H9 (cell line): Measurements from ENCODE around the gene FRMD4B. TPM values are rescaled to one million over a fixed set of nuclear protein-coding genes. Genes with fewer than 3 reads are reported as not detected.

Experiments
- DNase-seq: peaks from one replicate; pipeline ENCODE4 v3.0.0-alpha.2; 2017
- H2AFZ ChIP-seq: one replicate; pipeline ENCODE4 v1.6.1; 2013; ENCODE audit warnings: mild to moderate bottlenecking, low read length, control low read depth, moderate library complexity
- H2AK5ac ChIP-seq: 2 replicates; pipeline ENCODE4 v1.6.1; 2013; ENCODE audit warnings: low read length, control low read depth, mixed read lengths; ENCODE audit not compliant: insufficient read length
- H2BK120ac ChIP-seq: one replicate; pipeline ENCODE4 v1.6.1; 2013; ENCODE audit warnings: low read depth, mild to moderate bottlenecking, low read length, control low read depth, inconsistent platforms; ENCODE audit not compliant: poor library complexity, severe bottlenecking
- H2BK12ac ChIP-seq: 2 replicates; pipeline ENCODE4 v1.6.1; 2013; ENCODE audit warnings: low read length, control low read depth, mixed read lengths, low read depth; ENCODE audit not compliant: insufficient read length
- H2BK15ac ChIP-seq: 2 replicates; pipeline ENCODE4 v1.6.1; 2013; ENCODE audit warnings: low read depth, low read length, control low read depth
- H2BK20ac ChIP-seq: one replicate; pipeline ENCODE4 v1.6.1; 2013; ENCODE audit warnings: low read depth, mild to moderate bottlenecking, low read length, control low read depth, inconsistent platforms; ENCODE audit not compliant: poor library complexity, severe bottlenecking
- H2BK5ac ChIP-seq: 2 replicates; pipeline ENCODE4 v1.6.1; 2013; ENCODE audit warnings: low read length, control low read depth, mixed read lengths; ENCODE audit not compliant: insufficient read length
- H3K14ac ChIP-seq: 2 replicates; pipeline ENCODE4 v1.6.1; 2013; ENCODE audit warnings: low read length, control low read depth; ENCODE audit not compliant: insufficient read depth
- H3K18ac ChIP-seq: 2 replicates; pipeline ENCODE4 v1.6.1; 2013; ENCODE audit warnings: low read depth, mild to moderate bottlenecking, mixed read lengths, low read length, control low read depth; ENCODE audit not compliant: insufficient read length
- H3K23ac ChIP-seq: 2 replicates; pipeline ENCODE4 v1.6.1; 2013; ENCODE audit warnings: low read length, control low read depth, mixed read lengths, low read depth; ENCODE audit not compliant: insufficient read length
- H3K23me2 ChIP-seq: 2 replicates; pipeline ENCODE4 v1.6.1; 2013; ENCODE audit warnings: low read depth, mild to moderate bottlenecking, mixed read lengths, low read length, control low read depth; ENCODE audit not compliant: insufficient read length, poor library complexity, severe bottlenecking
- H3K27ac ChIP-seq: 2 replicates; pipeline ENCODE4 v1.5.1; 2013; ENCODE audit warnings: low read length, control low read depth, mixed read lengths, low read depth; ENCODE audit not compliant: insufficient read length
- H3K27me3 ChIP-seq: 2 replicates; pipeline ENCODE4 v1.6.1; 2013; ENCODE audit warnings: low read length, control low read depth, inconsistent platforms; ENCODE audit not compliant: insufficient read depth
- H3K4ac ChIP-seq: 2 replicates; pipeline ENCODE4 v1.6.1; 2013; ENCODE audit warnings: low read depth, mild to moderate bottlenecking, control low read depth, inconsistent platforms, low read length, moderate library complexity
- H3K4me1 ChIP-seq: 2 replicates; pipeline ENCODE4 v1.6.1; 2013; ENCODE audit warnings: low read length, control low read depth, inconsistent platforms; ENCODE audit not compliant: insufficient read depth
- H3K4me2 ChIP-seq: 2 replicates; pipeline ENCODE4 v1.6.1; 2013; ENCODE audit warnings: low read length, control low read depth, mixed read lengths; ENCODE audit not compliant: insufficient read length, insufficient read depth
- H3K56ac ChIP-seq: 2 replicates; pipeline ENCODE4 v1.6.1; 2013; ENCODE audit warnings: low read depth, mild to moderate bottlenecking, mixed read lengths, low read length, control low read depth; ENCODE audit not compliant: insufficient read length
- H3K79me1 ChIP-seq: 2 replicates; pipeline ENCODE4 v1.6.1; 2013; ENCODE audit warnings: low read depth, mild to moderate bottlenecking, moderate library complexity, low read length, control low read depth, inconsistent platforms; ENCODE audit not compliant: insufficient read depth, poor library complexity, severe bottlenecking
- H3K79me2 ChIP-seq: 2 replicates; pipeline ENCODE4 v1.6.1; 2013; ENCODE audit warnings: low read length, control low read depth, inconsistent platforms; ENCODE audit not compliant: insufficient read depth
- H3K9ac ChIP-seq: 2 replicates; pipeline ENCODE4 v1.6.1; 2013; ENCODE audit warnings: low read length, control low read depth, mixed read lengths; ENCODE audit not compliant: insufficient read length; ENCODE audit errors: extremely low read depth
- H3K9me3 ChIP-seq: one replicate; pipeline ENCODE4 v1.6.1; 2013; ENCODE audit warnings: low read depth, low read length, inconsistent platforms; ENCODE audit not compliant: control insufficient read depth
- H3T11ph ChIP-seq: one replicate; pipeline ENCODE4 v1.6.1; 2013; ENCODE audit warnings: mild to moderate bottlenecking, low read length, control low read depth, inconsistent platforms
- H4K20me1 ChIP-seq: one replicate; pipeline ENCODE4 v1.6.1; 2013; ENCODE audit not compliant: control insufficient read depth, insufficient read length, insufficient read depth
- H4K5ac ChIP-seq: 2 replicates; pipeline ENCODE4 v1.6.1; 2013; ENCODE audit warnings: low read depth, mild to moderate bottlenecking, mixed read lengths, low read length, control low read depth; ENCODE audit not compliant: insufficient read length
- H4K8ac ChIP-seq: replicated peaks from 2 replicates; pipeline ENCODE4 v1.6.1; 2013; ENCODE audit warnings: low read length, control low read depth, mixed read lengths, low read depth; ENCODE audit not compliant: insufficient read length
- H4K91ac ChIP-seq: 2 replicates; pipeline ENCODE4 v1.6.1; 2013; ENCODE audit warnings: low read depth, mild to moderate bottlenecking, moderate library complexity, mixed read lengths, low read length, control low read depth; ENCODE audit not compliant: insufficient read length
- H3K27ac Mint-ChIP-seq, 3 experiments: 2 replicates in 2 of 3; 3 replicates in 1 of 3; pipeline ENCODE4 v1.8.0; 2020 to 2021; ENCODE audit warnings: mixed read lengths in 3 of 3, mild to moderate bottlenecking in 1 of 3, moderate library complexity in 1 of 3
- H3K27me3 Mint-ChIP-seq: 2 replicates; pipeline ENCODE4 v1.8.0; 2021; ENCODE audit warnings: low read depth, mild to moderate bottlenecking, moderate library complexity, mixed read lengths
- H3K36me3 Mint-ChIP-seq, 3 experiments: 2 replicates in 2 of 3; 3 replicates in 1 of 3; pipeline ENCODE4 v1.8.0; 2020 to 2021; ENCODE audit warnings: low read depth in 3 of 3, mixed read lengths in 3 of 3; ENCODE audit not compliant: insufficient read depth in 1 of 3
- H3K4me1 Mint-ChIP-seq, 2 experiments: 2 replicates each; pipeline ENCODE4 v1.8.0; 2020; ENCODE audit warnings: mixed read lengths in 2 of 2
- H3K4me3 Mint-ChIP-seq, 2 experiments: 2 replicates in 1 of 2; 3 replicates in 1 of 2; pipeline ENCODE4 v1.8.0; 2020 to 2021; ENCODE audit warnings: mild to moderate bottlenecking in 2 of 2, mixed read lengths in 2 of 2, moderate library complexity in 1 of 2
- H3K9me3 Mint-ChIP-seq, 2 experiments: 2 replicates in 1 of 2; 3 replicates in 1 of 2; pipeline ENCODE4 v1.8.0; 2020; ENCODE audit warnings: mild to moderate bottlenecking in 2 of 2, mixed read lengths in 2 of 2, moderate library complexity in 1 of 2
- CTCF ChIP-seq: fragments of 200-600 bp; sonication (generic); conservative IDR thresholded peaks from 3 replicates; pipeline ENCODE4 v1.8.0; 2021; ENCODE audit warnings: antibody characterized with exemption, mild to moderate bottlenecking
- WGBS: extraction: QIAGEN DNeasy Blood & Tissue Kit; methylation state at CpG from one replicate; pipeline ENCODE4 v1.1.7; 2013; ENCODE audit warnings: missing lambda C conversion rate, low lambda C conversion rate, mixed read lengths; ENCODE audit not compliant: insufficient read length; ENCODE audit errors: extremely low coverage; 5-methylcytosine and 5-hydroxymethylcytosine counted together
- total RNA-seq: library from RNA; stranded (reverse); gene quantifications from 2 replicates; pipeline ENCODE4 v1.2.1, GENCODE V29; 2021

Gene FRMD4B
- total RNA-seq, 1 experiment from 2014 or later: 3.4 TPM

- Histone ChIP-seq H2BK12ac (no peak overlapping the region), H3K23me2 (no peaks in the 10 kb centered on the region), H3K79me1 (no peaks in the 10 kb centered on the region), H3K23ac (no peak overlapping the region), H2BK15ac (no peak overlapping the region), H2BK20ac (no peak overlapping the region), H3K14ac (no peak overlapping the region), H2AFZ (no peak overlapping the region), H3K9me3 (no peaks in the 10 kb centered on the region), H3K4ac (no peak overlapping the region), H3K79me2 (no peaks in the 10 kb centered on the region), H2BK120ac (no peak overlapping the region), H3K27me3 (no peaks in the 10 kb centered on the region), H3K56ac (no peak overlapping the region), H4K91ac (no peak overlapping the region), H4K5ac (no peak overlapping the region), H2AK5ac (no peak overlapping the region), H4K8ac (no peak overlapping the region), H3K27ac (no peak overlapping the region), H3K4me2 (no peak overlapping the region), H3K4me1 (no peaks in the 10 kb centered on the region), H3K18ac (no peak overlapping the region), H3T11ph (no peak overlapping the region), H2BK5ac (no peak overlapping the region), H3K9ac (no peak overlapping the region), H4K20me1 (no peaks in the 10 kb centered on the region)
- WGBS: no CpG with 5 or more reads among the region's 2 CpGs
- TF ChIP-seq CTCF: no peak
- H3K36me3 Mint-ChIP-seq: no peaks in the 10 kb centered on the region; a peak in 1 of 7 replicates
- no peaks in the 10 kb centered on the region for H3K27me3 Mint-ChIP-seq
- H3K9me3 Mint-ChIP-seq: no peaks in the 10 kb centered on the region; a peak in 1 of 5 replicates
- no peak overlapping the region for H3K4me3 Mint-ChIP-seq
- H3K4me1 Mint-ChIP-seq: peaks cover 0 to 9% of the 10 kb centered on the region in 2 experiments; a peak in 3 of 4 replicates
- no peak overlapping the region; a peak in 1 of 7 replicates for H3K27ac Mint-ChIP-seq
- no peak for DNase-seq
These were observed 60.7 kb downstream of the FRMD4B start for GRCh38 chr3:69325151-69325550.
